ENCODE results near the gene SMC3. TPM values are rescaled to one million over a fixed set of nuclear protein-coding genes. Genes with fewer than 3 reads are reported as not detected.

SMC3 gene
- total and polyA plus RNA-seq, 2 of the 13 experiments (the other 11 are each of a cell fraction or from before 2014, with no cell fraction given) = 11.7 to 48.0 TPM

DNA sequence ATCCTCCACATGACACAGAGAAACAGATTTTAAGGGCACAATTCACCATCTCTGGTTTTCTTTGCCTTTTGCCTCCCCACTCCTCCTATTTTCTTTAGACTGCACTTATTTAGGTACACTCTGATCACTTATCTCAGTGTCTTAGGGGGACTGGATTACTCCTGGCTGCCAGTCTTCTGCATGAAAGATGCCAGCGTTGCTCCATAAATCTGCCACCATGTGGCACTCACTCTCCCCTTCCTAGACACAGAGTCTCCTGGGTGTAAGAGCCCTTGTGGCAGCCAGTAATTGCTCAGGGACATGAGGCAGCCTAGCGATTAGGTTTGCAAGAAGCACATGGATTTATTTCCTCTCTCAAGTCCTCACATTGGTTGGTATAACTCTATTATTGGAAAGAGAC lies 42.1 kb downstream of the SMC3 start (continued):
- TF ChIP-seq, protein P1, sequence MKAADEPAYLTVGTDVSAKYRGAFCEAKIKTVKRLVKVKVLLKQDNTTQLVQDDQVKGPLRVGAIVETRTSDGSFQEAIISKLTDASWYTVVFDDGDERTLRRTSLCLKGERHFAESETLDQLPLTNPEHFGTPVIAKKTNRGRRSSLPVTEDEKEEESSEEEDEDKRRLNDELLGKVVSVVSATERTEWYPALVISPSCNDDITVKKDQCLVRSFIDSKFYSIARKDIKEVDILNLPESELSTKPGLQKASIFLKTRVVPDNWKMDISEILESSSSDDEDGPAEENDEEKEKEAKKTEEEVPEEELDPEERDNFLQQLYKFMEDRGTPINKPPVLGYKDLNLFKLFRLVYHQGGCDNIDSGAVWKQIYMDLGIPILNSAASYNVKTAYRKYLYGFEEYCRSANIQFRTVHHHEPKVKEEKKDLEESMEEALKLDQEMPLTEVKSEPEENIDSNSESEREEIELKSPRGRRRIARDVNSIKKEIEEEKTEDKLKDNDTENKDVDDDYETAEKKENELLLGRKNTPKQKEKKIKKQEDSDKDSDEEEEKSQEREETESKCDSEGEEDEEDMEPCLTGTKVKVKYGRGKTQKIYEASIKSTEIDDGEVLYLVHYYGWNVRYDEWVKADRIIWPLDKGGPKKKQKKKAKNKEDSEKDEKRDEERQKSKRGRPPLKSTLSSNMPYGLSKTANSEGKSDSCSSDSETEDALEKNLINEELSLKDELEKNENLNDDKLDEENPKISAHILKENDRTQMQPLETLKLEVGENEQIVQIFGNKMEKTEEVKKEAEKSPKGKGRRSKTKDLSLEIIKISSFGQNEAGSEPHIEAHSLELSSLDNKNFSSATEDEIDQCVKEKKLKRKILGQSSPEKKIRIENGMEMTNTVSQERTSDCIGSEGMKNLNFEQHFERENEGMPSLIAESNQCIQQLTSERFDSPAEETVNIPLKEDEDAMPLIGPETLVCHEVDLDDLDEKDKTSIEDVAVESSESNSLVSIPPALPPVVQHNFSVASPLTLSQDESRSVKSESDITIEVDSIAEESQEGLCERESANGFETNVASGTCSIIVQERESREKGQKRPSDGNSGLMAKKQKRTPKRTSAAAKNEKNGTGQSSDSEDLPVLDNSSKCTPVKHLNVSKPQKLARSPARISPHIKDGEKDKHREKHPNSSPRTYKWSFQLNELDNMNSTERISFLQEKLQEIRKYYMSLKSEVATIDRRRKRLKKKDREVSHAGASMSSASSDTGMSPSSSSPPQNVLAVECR (CRISPR knock-in tag; IDR thresholded peaks at IDR 0.05; ENCODE audit: borderline replicate concordance) = no peak

DNA sequence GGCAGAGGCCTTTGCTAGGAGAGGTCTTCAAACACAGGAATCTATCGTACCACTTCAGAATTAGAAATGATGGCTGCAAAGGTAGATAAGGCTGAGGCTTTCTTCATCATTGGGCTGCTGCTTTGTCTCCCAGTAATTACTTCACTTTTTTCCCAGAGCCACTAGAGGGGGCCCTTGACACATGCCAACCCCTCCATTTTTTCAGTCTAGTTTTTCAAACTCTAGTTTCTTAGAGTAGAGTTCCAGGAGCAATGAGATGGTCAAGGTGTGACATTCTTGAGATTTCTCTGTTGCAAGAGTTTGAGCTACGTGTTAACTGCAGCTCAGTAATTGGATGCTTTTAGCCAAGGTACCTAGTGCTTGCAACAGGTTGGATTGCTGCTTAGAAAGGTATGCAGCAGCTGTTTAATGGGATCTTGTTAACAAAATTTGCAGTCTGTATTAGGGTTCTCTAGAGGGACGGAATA lies 42.8 kb downstream of the SMC3 start:
- CTCF ChIA-PET (ENCODE audit: low intra/inter-chr PET ratio, low total read pairs) = interaction anchor here (0.9 to 2.7 kb wide), 4 partner anchors 62 to 283 kb away, joined by 3 to 10 read pairs (median 5); no protein-coding TSS in a partner anchor
- peak; percentile 79 for ATAC-seq

More for the DNA sequence above, 42.8 kb downstream of the SMC3 start:
- H3K9me3 ChIP-seq (ENCODE audit: low read length) = no peaks in the 10 kb centered on the region
- no peak overlapping the region for H3K9ac ChIP-seq (ENCODE audit: insufficient read depth, low read depth, low read length)
- no peaks in the 10 kb centered on the region for H3K4me1 ChIP-seq (ENCODE audit: insufficient read depth, low read length)
- intact Hi-C loops (cut with micrococcal nuclease; ENCODE audit: unreplicated experiment) = loop anchor here (1.0 to 5.0 kb wide), 3 partner anchors 62 to 1667 kb away; no protein-coding TSS in a partner anchor
- peak; percentile 67 for FAIRE-seq
- no peaks in the 10 kb centered on the region for H4K20me1 ChIP-seq (ENCODE audit: insufficient read depth, low read length)
- H3K79me2 ChIP-seq (ENCODE audit: insufficient read depth, low read length) = no peaks in the 10 kb centered on the region
- in situ Hi-C loops (cut with HindIII; ENCODE audit: extremely low pct_ligation_motif_present, low pct_unique_long_range_greater_than_20kb) = loop anchor here (5.0 to 25.0 kb wide), 2 partner anchors 62 to 277 kb away; no protein-coding TSS in a partner anchor
- TF ChIP-seq LCORL (IDR thresholded peaks at IDR 0.05) = no peak
- TF ChIP-seq LCORL (CRISPR knock-in tag; IDR thresholded peaks at IDR 0.05) = no peak
- TF ChIP-seq, protein P2, sequence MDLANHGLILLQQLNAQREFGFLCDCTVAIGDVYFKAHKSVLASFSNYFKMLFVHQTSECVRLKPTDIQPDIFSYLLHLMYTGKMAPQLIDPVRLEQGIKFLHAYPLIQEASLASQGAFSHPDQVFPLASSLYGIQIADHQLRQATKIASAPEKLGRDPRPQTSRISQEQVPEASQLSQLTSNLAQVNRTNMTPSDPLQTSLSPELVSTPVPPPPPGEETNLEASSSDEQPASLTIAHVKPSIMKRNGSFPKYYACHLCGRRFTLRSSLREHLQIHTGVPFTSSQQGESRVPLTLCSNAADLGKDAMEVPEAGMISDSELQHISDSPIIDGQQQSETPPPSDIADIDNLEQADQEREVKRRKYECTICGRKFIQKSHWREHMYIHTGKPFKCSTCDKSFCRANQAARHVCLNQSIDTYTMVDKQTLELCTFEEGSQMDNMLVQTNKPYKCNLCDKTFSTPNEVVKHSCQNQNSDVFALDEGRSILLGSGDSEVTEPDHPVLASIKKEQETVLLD (CRISPR knock-in tag; IDR thresholded peaks at IDR 0.05; ENCODE audit: low read depth) = no peak
- TF ChIP-seq SMC3 (IDR thresholded peaks at IDR 0.05; ENCODE audit: low read length) = peak; percentile 68
- no peak for TF ChIP-seq NONO (IDR thresholded peaks at IDR 0.05)
- no peak for TF ChIP-seq NONO (CRISPR knock-in tag; conservative IDR thresholded peaks at IDR 0.05)
- TF ChIP-seq, protein P3, sequence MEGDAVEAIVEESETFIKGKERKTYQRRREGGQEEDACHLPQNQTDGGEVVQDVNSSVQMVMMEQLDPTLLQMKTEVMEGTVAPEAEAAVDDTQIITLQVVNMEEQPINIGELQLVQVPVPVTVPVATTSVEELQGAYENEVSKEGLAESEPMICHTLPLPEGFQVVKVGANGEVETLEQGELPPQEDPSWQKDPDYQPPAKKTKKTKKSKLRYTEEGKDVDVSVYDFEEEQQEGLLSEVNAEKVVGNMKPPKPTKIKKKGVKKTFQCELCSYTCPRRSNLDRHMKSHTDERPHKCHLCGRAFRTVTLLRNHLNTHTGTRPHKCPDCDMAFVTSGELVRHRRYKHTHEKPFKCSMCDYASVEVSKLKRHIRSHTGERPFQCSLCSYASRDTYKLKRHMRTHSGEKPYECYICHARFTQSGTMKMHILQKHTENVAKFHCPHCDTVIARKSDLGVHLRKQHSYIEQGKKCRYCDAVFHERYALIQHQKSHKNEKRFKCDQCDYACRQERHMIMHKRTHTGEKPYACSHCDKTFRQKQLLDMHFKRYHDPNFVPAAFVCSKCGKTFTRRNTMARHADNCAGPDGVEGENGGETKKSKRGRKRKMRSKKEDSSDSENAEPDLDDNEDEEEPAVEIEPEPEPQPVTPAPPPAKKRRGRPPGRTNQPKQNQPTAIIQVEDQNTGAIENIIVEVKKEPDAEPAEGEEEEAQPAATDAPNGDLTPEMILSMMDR (CRISPR knock-in tag; IDR thresholded peaks at IDR 0.05) = peak; percentile 79
- peak; percentile 72; the same call in 1 of the 2 replicates for TF ChIP-seq RAD21 (CRISPR knock-in tag; IDR thresholded peaks at IDR 0.05)
- TF ChIP-seq NR2F2 (IDR thresholded peaks at IDR 0.05; ENCODE audit: borderline replicate concordance, low read depth) = no peak
- TF ChIP-seq STAG1 (CRISPR knock-in tag; IDR thresholded peaks at IDR 0.05) = peak; percentile 81
- POLR2A ChIA-PET = no interaction called here
- H2AFZ ChIP-seq (ENCODE audit: low read length) = no peak overlapping the region
- DNase-seq (ENCODE audit: low spot score) = peak; percentile 44
- no peaks in the 10 kb centered on the region; a peak in 1 of 5 replicates for H3K36me3 ChIP-seq (replicated peaks in 1 of 2; ENCODE audit: control insufficient read depth in 1 of 2, insufficient read depth in 2 of 2, low read length in 2 of 2)
- H3K4me2 ChIP-seq (ENCODE audit: low read depth, low read length) = no peak overlapping the region
- H3K27ac ChIP-seq (ENCODE audit: extremely low read length, insufficient read depth, low read length) = no peak overlapping the region
- WGBS (ENCODE audit: low lambda C conversion rate) = 0% methylated on average over 3 of the region's 3 CpGs
- BruUV-seq (replicated peaks) = no TSS peak
- H3K27me3 ChIP-seq (ENCODE audit: control insufficient read depth in 1 of 2, insufficient read depth in 2 of 2, low read length in 2 of 2) = no peaks in the 10 kb centered on the region; a peak in 1 of 5 replicates
- no peak overlapping the region for H3K4me3 ChIP-seq (replicated peaks in 1 of 3; ENCODE audit: insufficient read depth in 1 of 3, low read depth in 2 of 3, low read length in 3 of 3)
